ENCODE data around the gene CPB1.

- TF ChIP-seq CREB1 (IDR thresholded peaks at IDR 0.05; ENCODE audit: low read depth) (no peak), ZBTB33 (IDR thresholded peaks at IDR 0.05) (no peak), EGR1 (IDR thresholded peaks at IDR 0.05; ENCODE audit: borderline replicate concordance in 1 of 2, low read depth in 2 of 2, low read length in 2 of 2) (no peak), MAX (IDR thresholded peaks at IDR 0.05; ENCODE audit: low read depth, low read length) (no peak), USF2 (IDR thresholded peaks at IDR 0.05; ENCODE audit: borderline replicate concordance, low read depth, low read length) (no peak)
These were observed 29.7 kb downstream of the CPB1 start for GRCh38 chr3:148857316-148857715.
